Measurements from ENCODE around the gene ADIRF. TPM values are rescaled to one million over a fixed set of nuclear protein-coding genes. Genes with fewer than 3 reads are reported as not detected.

ADIRF gene
- total RNA-seq, 1 donor from 2014 or later, result not detected

DNA sequence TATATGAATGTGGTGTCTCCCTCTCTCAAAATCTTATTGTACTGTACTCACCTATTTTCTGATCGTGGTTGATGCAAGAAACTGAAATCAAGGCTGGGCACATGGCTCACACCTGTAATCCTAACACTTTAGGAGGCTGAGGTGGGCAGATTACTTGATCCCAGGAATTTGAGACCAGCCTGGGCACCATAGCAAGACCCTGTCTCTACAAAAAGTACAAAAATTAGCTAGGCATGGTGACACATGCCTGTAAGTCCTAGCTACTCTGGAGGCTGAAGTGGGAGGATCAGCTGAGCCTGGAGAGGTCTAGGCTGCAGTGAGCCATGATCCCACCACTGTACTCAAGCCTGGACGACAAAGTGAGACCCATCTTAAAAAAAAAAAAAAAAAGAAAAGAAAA, 26.9 kb upstream of the ADIRF start:
- no peak overlapping the region for H3K9ac ChIP-seq (ENCODE audit: low read length)
- H3K27me3 Mint-ChIP-seq (ENCODE audit: low read depth, unreplicated experiment), result peaks cover 11% of the 10 kb centered on the region
- H3K4me2 ChIP-seq (ENCODE audit: low read length), result no peak overlapping the region
- no peaks in the 10 kb centered on the region for H3K9me3 ChIP-seq (ENCODE audit: insufficient read depth, low read depth, low read length)
- H3K36me3 Mint-ChIP-seq (ENCODE audit: low read depth, unreplicated experiment), result peaks cover 3% of the 10 kb centered on the region
- H3K4me1 Mint-ChIP-seq (ENCODE audit: low read depth, unreplicated experiment), result peaks cover 14% of the 10 kb centered on the region
- H3K9me3 Mint-ChIP-seq (ENCODE audit: unreplicated experiment), result no peaks in the 10 kb centered on the region
- TF ChIP-seq EZH2 (IDR thresholded peaks at IDR 0.05; ENCODE audit: insufficient read depth, low read length), result no peak
- TF ChIP-seq, protein P1, sequence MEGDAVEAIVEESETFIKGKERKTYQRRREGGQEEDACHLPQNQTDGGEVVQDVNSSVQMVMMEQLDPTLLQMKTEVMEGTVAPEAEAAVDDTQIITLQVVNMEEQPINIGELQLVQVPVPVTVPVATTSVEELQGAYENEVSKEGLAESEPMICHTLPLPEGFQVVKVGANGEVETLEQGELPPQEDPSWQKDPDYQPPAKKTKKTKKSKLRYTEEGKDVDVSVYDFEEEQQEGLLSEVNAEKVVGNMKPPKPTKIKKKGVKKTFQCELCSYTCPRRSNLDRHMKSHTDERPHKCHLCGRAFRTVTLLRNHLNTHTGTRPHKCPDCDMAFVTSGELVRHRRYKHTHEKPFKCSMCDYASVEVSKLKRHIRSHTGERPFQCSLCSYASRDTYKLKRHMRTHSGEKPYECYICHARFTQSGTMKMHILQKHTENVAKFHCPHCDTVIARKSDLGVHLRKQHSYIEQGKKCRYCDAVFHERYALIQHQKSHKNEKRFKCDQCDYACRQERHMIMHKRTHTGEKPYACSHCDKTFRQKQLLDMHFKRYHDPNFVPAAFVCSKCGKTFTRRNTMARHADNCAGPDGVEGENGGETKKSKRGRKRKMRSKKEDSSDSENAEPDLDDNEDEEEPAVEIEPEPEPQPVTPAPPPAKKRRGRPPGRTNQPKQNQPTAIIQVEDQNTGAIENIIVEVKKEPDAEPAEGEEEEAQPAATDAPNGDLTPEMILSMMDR (IDR thresholded peaks at IDR 0.05; ENCODE audit: insufficient read depth, low read depth, low read length), result no peak
- no peak overlapping the region for H3K4me3 ChIP-seq (ENCODE audit: insufficient read depth, low read depth, low read length)
- no peak overlapping the region for H3K27ac ChIP-seq (ENCODE audit: low read depth, low read length)
- H3K4me1 ChIP-seq (ENCODE audit: insufficient read depth, low read length), result peaks cover 13% of the 10 kb centered on the region
- FAIRE-seq (no peak), DNase-seq (ENCODE audit: low read depth) (no peak)
- no peaks in the 10 kb centered on the region for H3K36me3 ChIP-seq (ENCODE audit: insufficient read depth, low read length)
- H2AFZ ChIP-seq (ENCODE audit: low read depth, low read length), result no peak overlapping the region
- no peaks in the 10 kb centered on the region for H4K20me1 ChIP-seq (ENCODE audit: insufficient read depth, low read length)
- no peaks in the 10 kb centered on the region for H3K79me2 ChIP-seq (ENCODE audit: insufficient read depth, low read length)
- H3K27me3 ChIP-seq (ENCODE audit: insufficient read depth, low read length), result no peaks in the 10 kb centered on the region
- H3K27ac Mint-ChIP-seq (ENCODE audit: unreplicated experiment), result no peak overlapping the region
- no peak overlapping the region for H3K4me3 Mint-ChIP-seq (ENCODE audit: unreplicated experiment)

DNA sequence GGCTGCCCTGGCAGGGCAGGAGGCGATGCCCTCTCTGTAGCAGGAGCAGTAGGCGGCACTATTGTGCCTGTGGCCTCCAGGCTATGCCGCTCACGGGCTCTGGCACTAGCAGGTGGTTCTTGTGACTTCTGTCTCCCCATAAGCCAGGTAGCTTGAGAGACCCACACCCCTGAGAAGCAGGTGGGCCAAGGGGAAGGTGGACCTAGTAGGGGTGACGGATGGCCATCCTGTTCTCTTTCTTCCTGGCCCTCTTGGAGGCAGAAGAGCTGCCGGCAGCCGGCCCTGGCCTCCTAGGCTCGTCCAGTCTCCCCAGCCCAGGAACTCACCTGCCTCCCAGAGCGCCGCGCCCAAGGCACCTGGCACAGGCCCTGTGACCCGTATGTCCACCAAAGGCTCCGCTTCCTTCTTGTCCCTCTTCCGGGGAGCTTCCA, 26.3 kb upstream of the ADIRF start:
- peaks cover 17% of the 10 kb centered on the region for H3K27me3 Mint-ChIP-seq (ENCODE audit: low read depth, unreplicated experiment)
- no peak overlapping the region for H3K27ac ChIP-seq (ENCODE audit: low read depth, low read length)
- H3K36me3 Mint-ChIP-seq (ENCODE audit: low read depth, unreplicated experiment), result peaks cover 3% of the 10 kb centered on the region
- H4K20me1 ChIP-seq (ENCODE audit: insufficient read depth, low read length), result no peaks in the 10 kb centered on the region
- no peak overlapping the region for H3K4me3 Mint-ChIP-seq (ENCODE audit: unreplicated experiment)
- H2AFZ ChIP-seq (ENCODE audit: low read depth, low read length), result peak overlapping the region; percentile 26
- no peaks in the 10 kb centered on the region for H3K36me3 ChIP-seq (ENCODE audit: insufficient read depth, low read length)
- TF ChIP-seq, protein P1 (IDR thresholded peaks at IDR 0.05; ENCODE audit: insufficient read depth, low read depth, low read length), result no peak
- no peak for TF ChIP-seq EZH2 (IDR thresholded peaks at IDR 0.05; ENCODE audit: insufficient read depth, low read length)
- DNase-seq (ENCODE audit: low read depth), result no peak
- no peak for FAIRE-seq
- H3K27me3 ChIP-seq (ENCODE audit: insufficient read depth, low read length), result peaks cover 4% of the 10 kb centered on the region
- H3K27ac Mint-ChIP-seq (ENCODE audit: unreplicated experiment), result no peak overlapping the region
- H3K9ac ChIP-seq (ENCODE audit: low read length), result no peak overlapping the region
- peaks cover 9% of the 10 kb centered on the region for H3K4me1 Mint-ChIP-seq (ENCODE audit: low read depth, unreplicated experiment)
- no peaks in the 10 kb centered on the region for H3K9me3 ChIP-seq (ENCODE audit: insufficient read depth, low read depth, low read length)
- H3K79me2 ChIP-seq (ENCODE audit: insufficient read depth, low read length), result no peaks in the 10 kb centered on the region
- H3K9me3 Mint-ChIP-seq (ENCODE audit: unreplicated experiment), result no peaks in the 10 kb centered on the region
- peaks cover 9% of the 10 kb centered on the region for H3K4me1 ChIP-seq (ENCODE audit: insufficient read depth, low read length)
- H3K4me2 ChIP-seq (ENCODE audit: low read length), result no peak overlapping the region
- no peak overlapping the region for H3K4me3 ChIP-seq (ENCODE audit: insufficient read depth, low read depth, low read length)

DNA sequence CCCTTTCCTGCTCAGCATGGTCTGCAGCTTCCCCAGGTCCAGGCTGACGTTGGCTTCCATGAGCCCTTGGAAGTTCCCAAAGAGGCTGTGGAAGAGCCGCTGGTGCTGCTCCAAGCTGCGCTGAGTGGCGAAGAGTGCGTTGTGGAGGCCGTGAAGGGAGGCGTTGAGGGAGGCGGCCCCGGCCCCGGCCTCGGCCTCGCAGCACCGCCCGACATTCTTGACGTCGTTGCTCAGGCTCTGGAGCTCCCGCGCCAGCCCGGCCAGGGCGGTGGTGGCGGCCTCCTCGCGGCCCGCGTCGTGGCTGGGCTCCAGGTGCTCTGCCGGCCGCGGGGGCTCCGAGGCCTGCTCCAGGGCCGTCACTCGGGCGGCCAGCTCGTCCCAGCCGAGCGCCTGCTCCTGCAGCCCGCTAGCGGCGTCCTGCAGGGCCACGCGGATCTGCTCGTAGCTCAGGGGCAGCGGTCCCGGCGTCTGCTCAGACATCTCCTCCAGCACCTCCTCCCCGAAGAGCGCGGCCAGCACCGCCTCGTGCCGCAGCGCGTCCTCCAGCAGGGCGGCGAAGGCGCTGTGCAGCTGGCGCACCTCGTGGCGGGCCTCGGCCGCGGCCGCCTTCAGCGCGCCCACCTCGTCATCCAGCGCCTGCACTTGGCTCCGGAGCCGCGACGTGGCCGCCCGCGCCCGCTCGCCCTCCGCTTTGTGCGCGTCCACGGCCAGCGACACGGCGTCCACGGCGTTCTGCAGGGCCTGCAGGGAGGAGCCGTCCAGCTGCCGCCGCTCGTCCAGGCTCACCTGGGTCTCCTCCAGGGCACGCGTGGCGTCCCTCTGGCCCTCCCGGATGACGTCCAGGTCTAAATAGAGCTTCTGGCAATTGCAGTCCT, 25.6 kb upstream of the ADIRF start:
- H2AFZ ChIP-seq (ENCODE audit: low read depth, low read length), result peak overlapping the region; percentile 26
- Mint-ChIP-seq H3K27me3 (ENCODE audit: low read depth, unreplicated experiment) (peaks cover 21% of the 10 kb centered on the region), H3K4me3 (ENCODE audit: unreplicated experiment) (no peak overlapping the region), H3K9me3 (ENCODE audit: unreplicated experiment) (no peaks in the 10 kb centered on the region), H3K36me3 (ENCODE audit: low read depth, unreplicated experiment) (peaks cover 3% of the 10 kb centered on the region), H3K27ac (ENCODE audit: unreplicated experiment) (no peak overlapping the region), H3K4me1 (ENCODE audit: low read depth, unreplicated experiment) (peaks cover 4% of the 10 kb centered on the region)
- FAIRE-seq, result no peak
- no peak for TF ChIP-seq EZH2 (IDR thresholded peaks at IDR 0.05; ENCODE audit: insufficient read depth, low read length)
- H3K4me1 ChIP-seq (ENCODE audit: insufficient read depth, low read length), result peaks cover 3% of the 10 kb centered on the region
- H3K4me2 ChIP-seq (ENCODE audit: low read length), result no peak overlapping the region
- peaks cover 5% of the 10 kb centered on the region for H3K27me3 ChIP-seq (ENCODE audit: insufficient read depth, low read length)
- no peaks in the 10 kb centered on the region for H3K9me3 ChIP-seq (ENCODE audit: insufficient read depth, low read depth, low read length)
- no peaks in the 10 kb centered on the region for H4K20me1 ChIP-seq (ENCODE audit: insufficient read depth, low read length)
- H3K9ac ChIP-seq (ENCODE audit: low read length), result no peak overlapping the region
- no peaks in the 10 kb centered on the region for H3K79me2 ChIP-seq (ENCODE audit: insufficient read depth, low read length)
- H3K27ac ChIP-seq (ENCODE audit: low read depth, low read length), result no peak overlapping the region
- no peak overlapping the region for H3K4me3 ChIP-seq (ENCODE audit: insufficient read depth, low read depth, low read length)
- DNase-seq (ENCODE audit: low read depth), result no peak
- H3K36me3 ChIP-seq (ENCODE audit: insufficient read depth, low read length), result no peaks in the 10 kb centered on the region

All from astrocyte (in vitro differentiated cells and primary cell).